BE2C (cell line): ENCODE measurements around the gene PIP5K1A.

ENCODE experiments used
- DNase-seq: peaks from one replicate; pipeline ENCODE4 v3.0.0-alpha.2; 2020
- H3K27me3 ChIP-seq: fragments of 250-450 bp; sonication (Bioruptor Pico); 2 replicates; pipeline ENCODE4 v1.5.1; 2020; ENCODE audit warnings: mild to moderate bottlenecking
- H3K36me3 ChIP-seq: fragments of 250-450 bp; sonication (Bioruptor Pico); 2 replicates; pipeline ENCODE4 v1.5.1; 2020; ENCODE audit warnings: mild to moderate bottlenecking
- H3K4me1 ChIP-seq: fragments of 250-450 bp; sonication (Bioruptor Pico); 2 replicates; pipeline ENCODE4 v1.5.1; 2020
- H3K4me3 ChIP-seq: 2 replicates; pipeline ENCODE4 v1.5.1; 2011; ENCODE audit warnings: low read depth, low read length
- H3K9me3 ChIP-seq: fragments of 250-450 bp; sonication (Bioruptor Pico); 2 replicates; pipeline ENCODE4 v1.5.1; 2020
- TF ChIP-seq, protein P1 (sequence below): IDR thresholded peaks from 2 replicates; pipeline ENCODE4 v1.5.1; 2012; ENCODE audit warnings: mild to moderate bottlenecking, low read depth, low read length

The PIP5K1A gene

DNA sequence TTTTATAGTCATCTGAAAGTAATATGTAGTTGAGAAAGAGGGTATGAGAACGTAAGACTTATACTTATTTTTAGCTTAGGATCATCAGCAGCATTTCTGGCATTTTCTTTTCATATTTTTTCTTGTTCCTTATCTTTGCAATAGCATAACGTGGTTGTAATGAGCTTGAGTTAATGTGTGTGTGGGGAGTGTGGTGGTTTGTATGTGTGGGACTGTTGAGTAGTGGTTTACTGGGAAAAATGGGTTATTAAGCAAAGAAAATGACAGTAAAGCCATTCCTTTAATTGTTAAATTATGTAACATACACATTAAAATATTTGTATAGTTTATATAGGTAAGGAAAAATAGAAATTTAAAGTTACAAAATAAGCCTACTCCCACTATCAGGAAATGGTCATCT, 15.2 kb downstream of the PIP5K1A start:
- H3K9me3 ChIP-seq = no peaks in the 10 kb centered on the region
- no peaks in the 10 kb centered on the region; the same call in 1 of the 2 replicates for H3K4me1 ChIP-seq
- H3K36me3 ChIP-seq = peaks cover 37% of the 10 kb centered on the region
- no peak for DNase-seq
- no peak overlapping the region for H3K4me3 ChIP-seq
- TF ChIP-seq, protein P1, sequence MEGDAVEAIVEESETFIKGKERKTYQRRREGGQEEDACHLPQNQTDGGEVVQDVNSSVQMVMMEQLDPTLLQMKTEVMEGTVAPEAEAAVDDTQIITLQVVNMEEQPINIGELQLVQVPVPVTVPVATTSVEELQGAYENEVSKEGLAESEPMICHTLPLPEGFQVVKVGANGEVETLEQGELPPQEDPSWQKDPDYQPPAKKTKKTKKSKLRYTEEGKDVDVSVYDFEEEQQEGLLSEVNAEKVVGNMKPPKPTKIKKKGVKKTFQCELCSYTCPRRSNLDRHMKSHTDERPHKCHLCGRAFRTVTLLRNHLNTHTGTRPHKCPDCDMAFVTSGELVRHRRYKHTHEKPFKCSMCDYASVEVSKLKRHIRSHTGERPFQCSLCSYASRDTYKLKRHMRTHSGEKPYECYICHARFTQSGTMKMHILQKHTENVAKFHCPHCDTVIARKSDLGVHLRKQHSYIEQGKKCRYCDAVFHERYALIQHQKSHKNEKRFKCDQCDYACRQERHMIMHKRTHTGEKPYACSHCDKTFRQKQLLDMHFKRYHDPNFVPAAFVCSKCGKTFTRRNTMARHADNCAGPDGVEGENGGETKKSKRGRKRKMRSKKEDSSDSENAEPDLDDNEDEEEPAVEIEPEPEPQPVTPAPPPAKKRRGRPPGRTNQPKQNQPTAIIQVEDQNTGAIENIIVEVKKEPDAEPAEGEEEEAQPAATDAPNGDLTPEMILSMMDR = no peak
- H3K27me3 ChIP-seq = no peaks in the 10 kb centered on the region

DNA sequence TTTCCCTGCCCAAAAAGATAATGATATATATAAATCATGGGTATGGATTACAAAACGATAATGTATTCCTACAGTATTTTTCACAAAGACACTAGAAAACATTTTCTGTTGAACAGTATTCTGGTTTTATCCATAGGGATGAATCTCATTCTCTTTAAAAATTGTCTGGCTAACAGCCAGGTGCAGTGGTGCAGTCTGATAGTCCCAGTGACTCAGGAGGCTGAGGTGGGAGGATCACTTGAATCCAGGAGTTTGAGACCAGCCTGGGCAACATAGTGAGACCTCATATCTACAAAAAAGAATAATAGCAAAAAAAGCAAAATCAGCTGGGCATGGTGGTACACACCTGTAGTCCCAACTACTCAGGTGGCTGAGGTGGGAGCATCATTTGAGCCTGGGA, 23.3 kb downstream of the PIP5K1A start:
- Histone ChIP-seq H3K9me3 (no peaks in the 10 kb centered on the region), H3K4me1 (no peaks in the 10 kb centered on the region), H3K36me3 (peaks cover 22% of the 10 kb centered on the region), H3K27me3 (no peaks in the 10 kb centered on the region), H3K4me3 (no peak overlapping the region)
- TF ChIP-seq, protein P1 = no peak
- no peak for DNase-seq

DNA sequence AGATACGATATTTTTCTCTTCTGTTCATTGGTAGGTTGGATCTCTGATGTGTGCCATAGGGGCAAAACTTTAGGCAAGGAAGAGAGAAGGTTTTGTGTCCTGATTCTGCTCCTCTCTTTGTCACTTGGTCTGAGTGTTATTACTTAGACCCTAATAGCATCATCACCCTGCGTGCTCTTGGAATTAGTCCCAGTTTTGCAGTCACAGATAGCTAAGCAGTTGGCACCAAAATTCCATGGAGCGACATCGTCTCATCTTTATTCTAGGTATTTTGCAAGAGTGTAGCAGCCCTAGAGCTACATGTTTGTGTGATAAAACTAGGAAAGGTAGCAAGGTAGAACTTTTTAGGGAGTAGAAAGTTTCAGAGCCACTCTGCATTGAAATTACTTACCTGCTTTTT, 23.8 kb downstream of the PIP5K1A start:
- H3K4me1 ChIP-seq = no peaks in the 10 kb centered on the region
- DNase-seq = no peak
- no peaks in the 10 kb centered on the region for H3K9me3 ChIP-seq
- no peaks in the 10 kb centered on the region for H3K27me3 ChIP-seq
- H3K4me3 ChIP-seq = no peak overlapping the region
- TF ChIP-seq, protein P1 = no peak
- H3K36me3 ChIP-seq = peaks cover 22% of the 10 kb centered on the region

DNA sequence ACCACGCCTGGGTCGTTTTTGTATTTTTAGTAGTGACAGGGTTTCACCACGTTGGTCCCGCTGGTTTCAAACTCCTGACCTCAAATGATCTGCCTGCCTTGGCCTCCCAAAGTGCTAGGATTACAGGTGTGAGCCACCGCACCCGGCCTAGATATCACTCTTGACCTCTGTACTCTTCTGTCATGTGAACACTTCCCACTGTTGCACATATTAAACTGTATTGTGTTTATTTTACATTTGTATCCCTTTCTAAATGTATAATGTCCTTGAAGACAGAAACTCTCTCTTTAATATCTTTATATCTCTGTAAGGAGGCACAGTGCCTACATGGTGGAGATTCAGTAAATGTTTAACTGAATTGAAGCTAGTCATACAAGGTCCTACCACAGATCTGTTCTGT, 36.9 kb downstream of the PIP5K1A start:
- H3K4me1 ChIP-seq = no peaks in the 10 kb centered on the region
- H3K9me3 ChIP-seq = no peaks in the 10 kb centered on the region
- no peak for DNase-seq
- no peaks in the 10 kb centered on the region for H3K27me3 ChIP-seq
- TF ChIP-seq, protein P1 = no peak
- peaks cover 100% of the 10 kb centered on the region for H3K36me3 ChIP-seq
- no peak overlapping the region for H3K4me3 ChIP-seq

DNA sequence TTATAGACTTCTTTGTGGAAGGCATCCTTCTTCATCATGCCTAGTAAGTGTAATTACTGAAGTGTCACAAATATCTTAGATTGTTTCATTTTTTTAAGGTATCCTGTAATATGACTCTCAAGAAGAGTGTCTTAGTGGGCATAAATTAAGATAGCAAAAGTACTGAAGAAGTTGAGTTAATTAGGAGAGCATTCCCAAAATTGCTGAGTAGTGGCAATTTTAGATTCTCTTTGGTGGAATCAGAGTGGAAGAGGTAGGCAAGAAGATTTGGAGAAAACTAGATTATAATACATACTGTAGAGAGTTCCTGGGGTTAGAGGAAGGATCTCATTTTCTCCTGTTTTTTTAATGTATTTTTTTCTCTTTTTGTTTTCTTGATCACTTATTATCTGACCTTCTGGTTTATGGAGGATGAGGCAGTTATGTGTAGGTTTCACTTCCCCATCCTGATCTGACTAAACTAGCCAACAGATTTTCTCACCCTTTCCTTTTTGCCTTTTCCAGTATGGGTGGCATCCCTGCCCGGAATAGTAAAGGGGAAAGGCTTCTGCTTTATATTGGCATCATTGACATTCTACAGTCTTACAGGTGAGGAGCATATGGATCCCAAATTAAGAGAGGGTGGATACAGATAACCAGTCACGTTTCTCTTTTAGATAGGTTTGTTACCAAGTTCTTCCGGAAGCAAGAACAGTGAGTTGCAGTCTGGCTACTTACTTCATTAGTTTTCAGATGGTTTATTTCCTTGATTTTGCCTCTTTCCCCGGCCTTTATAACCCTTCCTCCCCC, 39.5 kb downstream of the PIP5K1A start:
- H3K27me3 ChIP-seq = no peaks in the 10 kb centered on the region
- H3K36me3 ChIP-seq = peaks cover 100% of the 10 kb centered on the region
- no peak overlapping the region for H3K4me3 ChIP-seq
- TF ChIP-seq, protein P1 = no peak
- DNase-seq = no peak
- no peaks in the 10 kb centered on the region for H3K9me3 ChIP-seq
- no peaks in the 10 kb centered on the region for H3K4me1 ChIP-seq

DNA sequence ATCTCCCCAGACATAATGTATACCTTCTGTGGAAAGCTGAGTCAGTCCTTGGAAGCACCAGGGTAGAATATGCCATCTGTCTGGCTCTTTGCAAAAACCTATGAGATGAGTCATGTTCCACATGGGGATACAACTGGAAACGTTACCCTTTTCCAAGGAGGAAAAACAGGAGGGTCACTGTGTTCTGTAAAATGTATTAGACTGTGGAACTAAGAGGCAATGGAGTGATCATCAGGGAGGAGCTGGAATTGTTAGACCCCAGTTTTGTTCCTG, 40.1 kb downstream of the PIP5K1A start:
- TF ChIP-seq, protein P1 = no peak
- no peaks in the 10 kb centered on the region for H3K27me3 ChIP-seq
- DNase-seq = no peak
- no peak overlapping the region for H3K4me3 ChIP-seq
- no peaks in the 10 kb centered on the region for H3K4me1 ChIP-seq
- no peaks in the 10 kb centered on the region for H3K9me3 ChIP-seq
- peaks cover 100% of the 10 kb centered on the region for H3K36me3 ChIP-seq
